HG03378 (cell line): ENCODE measurements around the gene SBNO2.

Experiments used
- ATAC-seq: cut with Tn5 transposase; IDR thresholded peaks from one replicate; pipeline ENCODE4 v1.9.1; 2021; ENCODE audit warnings: mild to moderate bottlenecking, moderate library complexity; ENCODE audit not compliant: unreplicated experiment

Gene SBNO2

DNA sequence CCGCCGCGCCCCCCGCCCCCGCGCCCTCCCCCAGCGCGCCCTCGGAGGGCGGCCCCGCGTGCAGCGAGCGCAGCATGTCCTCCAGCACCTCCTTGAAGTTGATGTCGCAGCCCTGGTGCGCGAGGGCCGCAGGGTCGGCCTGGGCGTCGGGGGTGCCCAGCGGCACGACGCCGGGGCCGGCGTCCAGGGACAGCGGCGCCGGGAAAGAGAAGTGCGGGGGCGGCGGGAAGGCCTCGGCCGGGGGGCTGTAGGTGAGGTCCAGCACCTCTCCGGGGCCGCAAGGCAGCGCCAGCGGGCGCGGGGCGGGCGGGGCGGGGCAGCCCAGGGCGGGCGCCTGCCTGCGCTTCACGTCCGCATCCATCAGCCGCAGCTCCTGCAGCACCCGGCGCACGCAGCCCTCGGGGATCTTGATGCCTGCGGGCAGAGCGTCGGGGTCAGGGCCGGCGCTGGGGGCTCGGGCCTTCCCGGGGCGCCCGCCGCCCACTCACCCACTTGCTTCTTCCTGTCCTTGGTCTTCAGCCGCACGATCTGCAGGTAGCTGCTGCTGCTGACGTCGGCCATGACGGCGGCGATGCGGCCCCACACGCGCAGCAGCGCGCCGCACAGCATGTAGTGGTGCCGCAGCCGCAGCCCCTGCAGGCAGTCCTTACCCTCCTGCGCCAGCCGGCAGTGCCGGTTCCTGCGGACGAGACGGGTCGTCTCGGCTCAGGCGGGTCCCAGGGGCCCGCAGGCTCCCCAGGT lies 65.6 kb downstream of the SBNO2 start:
- no peak for ATAC-seq

GRCh38 chr19:1107661-1108261 lies 66.3 kb downstream of the SBNO2 start:
- ATAC-seq, result no peak

DNA sequence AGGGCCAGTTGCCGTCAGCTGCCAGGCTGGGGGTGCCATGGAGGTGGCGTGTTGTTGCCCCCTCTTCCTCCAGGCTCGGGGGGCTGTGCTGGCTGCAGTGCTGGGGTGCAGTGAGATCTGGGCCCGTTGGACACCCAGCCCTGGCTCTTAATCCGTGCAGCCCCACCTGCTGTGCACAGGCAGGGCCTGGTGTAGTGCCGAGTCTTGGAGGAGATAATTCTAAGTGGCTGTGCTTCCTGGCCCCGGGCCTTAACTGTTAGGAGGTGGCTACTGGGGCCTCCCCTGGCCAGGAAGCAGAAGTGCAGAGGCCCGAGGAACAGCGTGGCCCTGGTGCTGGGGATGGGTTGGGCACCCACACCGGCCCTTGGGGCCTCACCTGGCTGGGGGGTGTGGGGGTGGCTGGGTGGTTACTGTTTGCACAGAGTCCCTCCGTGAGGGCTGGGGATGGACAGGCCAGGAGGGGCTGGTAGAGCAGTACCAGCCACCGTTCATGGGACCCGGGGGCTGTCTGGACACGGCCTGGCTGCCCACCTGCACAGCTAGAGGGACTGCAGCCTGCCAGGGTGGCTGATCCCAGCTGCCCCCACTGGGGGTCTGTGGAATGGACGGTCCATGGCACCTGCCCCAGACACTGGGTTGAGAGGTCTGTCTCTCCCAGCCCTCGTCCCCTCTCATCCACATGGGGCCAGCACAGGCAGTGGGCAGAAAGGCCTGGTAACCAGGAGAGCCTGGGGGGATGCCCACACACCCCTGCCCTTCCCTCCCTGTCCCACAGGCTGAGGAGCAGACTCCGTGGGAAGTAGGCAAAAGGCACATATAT lies 67.0 kb downstream of the SBNO2 start:
- no peak for ATAC-seq

- no peak for ATAC-seq
These were observed 67.9 kb downstream of the SBNO2 start for GRCh38 chr19:1105873-1106840.

GRCh38 chr19:1105008-1105872 lies 68.8 kb downstream of the SBNO2 start:
- no peak for ATAC-seq

DNA sequence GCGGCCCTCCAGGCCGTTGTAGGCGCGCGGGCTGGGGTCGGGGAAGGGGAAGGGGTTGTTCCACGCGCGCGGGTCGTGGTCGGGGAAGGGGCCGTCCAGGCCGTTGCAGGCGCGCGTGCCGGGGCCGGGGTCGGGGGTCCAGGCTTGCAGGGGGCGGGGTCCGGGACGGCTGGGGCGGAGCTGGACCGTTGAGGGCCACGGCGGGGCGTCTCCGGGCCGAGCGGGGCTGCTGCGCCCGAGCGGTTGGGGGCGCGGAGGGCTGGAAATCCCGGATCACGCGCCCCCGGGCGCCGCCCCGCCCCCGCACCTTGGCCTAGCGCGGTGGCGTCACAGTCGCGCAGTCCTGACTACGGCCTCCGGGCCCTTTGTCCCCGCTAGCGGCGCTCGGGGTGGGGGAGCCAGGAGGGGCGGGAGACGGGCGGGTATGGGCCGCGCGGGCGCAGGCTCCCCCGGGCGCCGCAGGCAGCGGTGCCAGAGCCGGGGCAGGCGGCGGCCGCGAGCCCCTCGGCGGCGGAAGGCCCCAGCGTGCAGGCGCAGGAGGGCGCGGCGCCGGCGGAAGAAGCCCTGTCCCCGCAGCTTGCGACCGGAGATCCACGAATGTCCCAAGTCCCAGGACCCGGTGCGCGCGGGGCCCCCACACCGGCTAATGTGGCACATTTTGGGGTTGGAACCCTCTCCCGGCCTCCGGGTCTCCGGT lies 69.6 kb downstream of the SBNO2 start:
- no peak for ATAC-seq

DNA sequence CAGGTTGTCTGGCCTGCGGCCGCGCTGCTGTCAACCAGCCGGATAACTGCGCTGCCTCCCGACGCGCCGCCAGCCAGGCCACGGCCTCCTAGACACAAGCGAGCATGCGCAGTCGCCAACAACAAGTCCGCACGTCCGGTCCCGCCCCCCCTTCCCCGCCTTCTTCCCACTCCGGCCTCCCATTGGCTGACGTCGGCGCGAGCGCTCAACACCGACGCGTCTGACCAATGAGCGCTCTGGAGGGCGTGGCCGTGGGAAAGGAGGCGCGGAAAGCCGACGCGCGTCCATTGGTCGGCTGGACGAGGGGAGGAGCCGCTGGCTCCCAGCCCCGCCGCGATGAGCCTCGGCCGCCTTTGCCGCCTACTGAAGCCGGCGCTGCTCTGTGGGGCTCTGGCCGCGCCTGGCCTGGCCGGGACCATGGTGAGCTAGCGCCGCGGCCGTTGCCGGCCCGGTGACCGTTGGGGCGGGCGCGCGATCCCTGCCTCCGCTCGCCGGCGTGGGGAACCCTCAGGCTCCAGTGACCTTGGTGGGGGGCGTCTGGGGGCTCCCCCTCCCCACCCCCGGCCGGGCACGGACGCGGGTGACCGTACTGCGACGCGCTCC lies 70.3 kb downstream of the SBNO2 start, which contains the start of gene GPX4:
Gene GPX4, plus strand, starts transcription at position 287 of the 603 bp plus-strand sequence. Its CDS starts 50 bp downstream, at position 337.
- ATAC-seq, result peak; percentile 40

GRCh38 chr19:1103132-1103707 lies 70.8 kb downstream of the SBNO2 start:
- ATAC-seq, result no peak

DNA sequence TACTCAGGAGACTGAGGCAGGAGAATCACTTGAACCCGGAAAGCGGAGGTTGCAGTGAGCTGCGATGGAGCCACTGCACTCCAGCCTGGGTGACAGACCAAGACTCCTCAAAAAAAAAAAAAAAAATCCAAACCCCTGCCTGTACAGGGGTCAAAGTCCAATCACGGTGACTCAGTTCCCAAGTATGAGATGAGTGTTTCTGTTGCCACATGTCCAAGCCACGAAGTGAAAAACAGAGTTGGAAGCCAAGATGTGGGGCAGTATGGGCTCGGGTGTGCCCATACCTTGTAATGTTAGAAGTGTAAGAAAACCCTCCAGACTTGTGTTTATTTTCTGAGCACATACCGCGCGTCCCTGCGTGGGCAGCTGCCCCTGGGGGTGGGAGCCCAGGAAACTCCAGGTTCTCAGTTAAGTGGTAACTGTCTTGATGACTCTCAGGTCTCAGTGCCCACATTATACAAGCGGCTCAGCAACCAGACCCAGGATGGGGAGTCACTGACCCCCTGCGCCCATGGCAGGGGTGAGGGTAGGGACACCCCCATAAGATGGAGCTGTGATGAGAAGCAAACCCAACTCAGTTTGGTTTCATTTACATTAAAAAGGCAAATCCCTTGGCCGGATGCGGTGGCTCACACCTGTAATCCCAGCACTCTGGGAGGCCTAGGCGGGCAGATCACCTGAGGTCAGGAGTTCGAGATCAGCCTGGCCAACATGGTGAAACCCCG lies 71.5 kb downstream of the SBNO2 start:
- ATAC-seq, result no peak

- ATAC-seq, result no peak
These were observed 72.8 kb downstream of the SBNO2 start for GRCh38 chr19:1101337-1101698.

- no peak for ATAC-seq
These were observed 75.7 kb downstream of the SBNO2 start for GRCh38 chr19:1098177-1099051.

GRCh38 chr19:1097810-1098176 lies 76.3 kb downstream of the SBNO2 start:
- ATAC-seq, result no peak

GRCh38 chr19:1094978-1095701 lies 78.9 kb downstream of the SBNO2 start, which contains the start of gene POLR2E:
Gene POLR2E (minus strand): TSS chr19:1095375. CDS start chr19:1095315, 60 bp downstream.
- ATAC-seq, result peak; percentile 74

GRCh38 chr19:1094655-1094977 lies 79.5 kb downstream of the SBNO2 start:
- no peak for ATAC-seq

GRCh38 chr19:1093811-1094553 lies 80.1 kb downstream of the SBNO2 start:
- no peak for ATAC-seq
